ENCODE data around the gene TARM1.

The TARM1 gene

GRCh38 chr19:54029930-54030490 lies 51.2 kb downstream of the TARM1 start:
- no peak overlapping the region for H3K9ac ChIP-seq
- no peaks in the 10 kb centered on the region for H3K36me3 ChIP-seq (ENCODE audit: insufficient read depth)
- H3K79me2 ChIP-seq (ENCODE audit: insufficient read depth, low read depth) = no peaks in the 10 kb centered on the region
- no peak overlapping the region for H3K4me2 ChIP-seq
- H2AFZ ChIP-seq (ENCODE audit: low read depth) = no peak overlapping the region
- no peaks in the 10 kb centered on the region for H4K20me1 ChIP-seq (ENCODE audit: insufficient read depth)
- no peak overlapping the region for H3K27ac ChIP-seq
- no peak overlapping the region for H3K4me3 ChIP-seq (IDR thresholded peaks at IDR 0.05; ENCODE audit: insufficient read depth, low read depth, low read length)
- peak; percentile 39; the same call in 1 of the 2 replicates for TF ChIP-seq CTCF (conservative IDR thresholded peaks at IDR 0.05; ENCODE audit: low read depth, low read length)
- no peaks in the 10 kb centered on the region for H3K27me3 ChIP-seq (ENCODE audit: insufficient read depth, low read depth)
- no peaks in the 10 kb centered on the region for H3K4me1 ChIP-seq (ENCODE audit: low read depth, poor library complexity, severe bottlenecking)

- Histone ChIP-seq H3K4me3 (IDR thresholded peaks at IDR 0.05; ENCODE audit: insufficient read depth, low read depth, low read length) (no peak overlapping the region), H3K4me1 (ENCODE audit: low read depth, poor library complexity, severe bottlenecking) (no peaks in the 10 kb centered on the region), H2AFZ (ENCODE audit: low read depth) (no peak overlapping the region), H3K79me2 (ENCODE audit: insufficient read depth, low read depth) (no peaks in the 10 kb centered on the region), H3K9ac (no peak overlapping the region), H3K27me3 (ENCODE audit: insufficient read depth, low read depth) (no peaks in the 10 kb centered on the region), H3K36me3 (ENCODE audit: insufficient read depth) (no peaks in the 10 kb centered on the region), H4K20me1 (ENCODE audit: insufficient read depth) (no peaks in the 10 kb centered on the region), H3K27ac (no peak overlapping the region), H3K4me2 (no peak overlapping the region)
- no peak for TF ChIP-seq CTCF (conservative IDR thresholded peaks at IDR 0.05; ENCODE audit: low read depth, low read length)
Measured at GRCh38 chr19:54029301-54029700, 51.9 kb downstream of the TARM1 start.

GRCh38 chr19:54026656-54027055 lies 54.5 kb downstream of the TARM1 start:
- H3K79me2 ChIP-seq (ENCODE audit: insufficient read depth, low read depth) = no peaks in the 10 kb centered on the region
- no peaks in the 10 kb centered on the region for H3K4me1 ChIP-seq (ENCODE audit: low read depth, poor library complexity, severe bottlenecking)
- H3K36me3 ChIP-seq (ENCODE audit: insufficient read depth) = no peaks in the 10 kb centered on the region
- no peaks in the 10 kb centered on the region for H4K20me1 ChIP-seq (ENCODE audit: insufficient read depth)
- no peak overlapping the region for H3K9ac ChIP-seq
- H3K27me3 ChIP-seq (ENCODE audit: insufficient read depth, low read depth) = no peaks in the 10 kb centered on the region
- TF ChIP-seq CTCF (conservative IDR thresholded peaks at IDR 0.05; ENCODE audit: low read depth, low read length) = no peak
- no peak overlapping the region for H2AFZ ChIP-seq (ENCODE audit: low read depth)
- no peak overlapping the region for H3K4me3 ChIP-seq (IDR thresholded peaks at IDR 0.05; ENCODE audit: insufficient read depth, low read depth, low read length)
- H3K4me2 ChIP-seq = no peak overlapping the region
- no peak overlapping the region for H3K27ac ChIP-seq

GRCh38 chr19:54024660-54025059 lies 56.5 kb downstream of the TARM1 start:
- H3K79me2 ChIP-seq (ENCODE audit: insufficient read depth, low read depth) = no peaks in the 10 kb centered on the region
- no peak overlapping the region for H3K27ac ChIP-seq
- H3K4me2 ChIP-seq = no peak overlapping the region
- H3K4me3 ChIP-seq (IDR thresholded peaks at IDR 0.05; ENCODE audit: insufficient read depth, low read depth, low read length) = no peak overlapping the region
- no peaks in the 10 kb centered on the region for H3K36me3 ChIP-seq (ENCODE audit: insufficient read depth)
- no peak for TF ChIP-seq CTCF (conservative IDR thresholded peaks at IDR 0.05; ENCODE audit: low read depth, low read length)
- H3K9ac ChIP-seq = no peak overlapping the region
- H3K4me1 ChIP-seq (ENCODE audit: low read depth, poor library complexity, severe bottlenecking) = no peaks in the 10 kb centered on the region
- H4K20me1 ChIP-seq (ENCODE audit: insufficient read depth) = no peaks in the 10 kb centered on the region
- H2AFZ ChIP-seq (ENCODE audit: low read depth) = no peak overlapping the region
- no peaks in the 10 kb centered on the region for H3K27me3 ChIP-seq (ENCODE audit: insufficient read depth, low read depth)

Measured in KMS-11 (cell line).